H54 (cell line): ENCODE data around the gene GABRA4.

Source experiments
- DNase-seq: peaks from one replicate; pipeline ENCODE4 v3.0.0; 2011; ENCODE audit warnings: low spot score, mixed read lengths; ENCODE audit not compliant: insufficient read length
- FAIRE-seq: peaks from 3 replicates; lab custom pipeline; 2011; peaks lifted over from hg19 to GRCh38; lab: Jason Lieb, UNC
- POLR2A ChIP-seq: IDR thresholded peaks from 2 replicates; pipeline ENCODE4 v1.6.1; 2011; ENCODE audit warnings: low read depth, mild to moderate bottlenecking, low read length

Gene GABRA4

DNA sequence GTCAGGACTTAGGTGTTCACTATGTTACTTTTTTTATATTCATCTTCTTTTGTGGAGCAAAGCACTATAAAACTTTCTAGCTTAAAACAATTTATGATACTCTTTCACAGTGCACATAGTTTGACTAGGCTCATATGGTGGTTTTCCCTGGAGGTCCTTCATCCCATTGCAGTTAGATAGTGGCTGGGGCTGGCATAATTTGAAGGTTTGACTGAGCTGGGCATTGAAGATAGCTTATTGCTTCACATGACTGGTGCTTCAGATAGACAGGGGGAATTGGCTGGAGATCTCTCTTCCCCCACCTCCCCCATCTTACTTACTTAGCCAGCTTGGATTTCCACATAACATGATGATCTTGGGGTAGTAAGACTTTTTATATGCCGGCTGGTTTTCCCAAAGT is 7.0 kb upstream of the GABRA4 start:
- no peak for TF ChIP-seq POLR2A
- no peak for FAIRE-seq
- no peak for DNase-seq

DNA sequence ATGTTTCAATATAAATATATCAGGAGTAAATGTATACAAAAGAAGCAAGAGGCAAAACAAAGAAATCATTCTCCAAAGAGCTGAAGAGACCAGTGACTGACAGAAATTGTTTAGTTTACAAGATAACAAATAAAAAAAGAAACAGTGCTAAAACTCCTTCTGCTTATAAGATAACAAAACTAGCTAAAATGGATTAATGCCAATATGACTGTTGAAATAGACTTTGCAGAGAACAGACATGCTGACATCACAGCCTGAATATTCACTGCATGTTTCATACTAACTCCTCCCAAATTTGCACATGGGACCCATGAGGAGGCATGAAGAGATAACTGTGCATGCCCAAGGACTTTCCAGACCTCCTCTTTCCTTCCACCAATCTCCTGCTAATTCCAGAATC is 6.2 kb upstream of the GABRA4 start:
- no peak for TF ChIP-seq POLR2A
- FAIRE-seq (no peak), DNase-seq (no peak)

DNA sequence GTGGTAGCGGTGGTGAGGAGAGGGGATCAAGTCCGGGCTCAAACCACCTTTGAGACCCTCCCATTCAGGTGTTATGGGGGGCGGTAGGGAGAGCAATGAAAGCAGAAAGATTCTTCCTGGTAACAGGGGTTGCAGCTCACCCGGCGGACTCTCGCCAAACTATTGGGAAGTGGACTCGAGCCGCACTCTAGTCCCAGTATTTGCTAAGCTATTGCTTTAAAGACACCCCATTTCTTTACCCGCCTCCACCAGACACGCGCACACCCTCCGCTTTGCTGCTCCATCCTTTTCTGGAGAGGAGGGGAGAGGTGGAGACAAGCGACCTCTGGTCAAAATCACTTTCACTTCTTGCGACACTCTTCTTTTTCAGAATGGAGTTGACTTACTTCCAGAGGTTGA is 625 bp upstream of the GABRA4 start:
- DNase-seq (no peak), FAIRE-seq (no peak)

DNA sequence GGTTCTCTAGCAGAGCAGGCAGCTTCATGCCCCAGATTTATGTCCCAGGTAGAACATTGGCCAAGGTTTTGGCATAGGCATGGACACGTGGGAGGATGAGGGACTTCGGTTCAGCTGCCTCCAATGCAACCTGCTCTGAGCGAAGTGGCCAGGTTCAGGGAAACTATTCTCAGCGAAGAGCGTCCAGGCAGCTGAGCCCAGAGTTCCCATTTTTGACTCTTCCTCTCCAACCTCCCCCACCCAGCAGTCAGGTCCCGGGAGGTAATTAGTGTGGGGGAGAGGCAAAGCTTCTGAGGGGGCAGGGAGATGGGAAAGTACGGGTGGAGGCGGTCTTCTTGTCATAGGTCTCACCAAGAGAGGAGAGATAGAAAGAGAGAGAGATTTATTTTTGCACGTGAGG is 1.0 kb downstream of the GABRA4 start:
- no peak for TF ChIP-seq POLR2A
- no peak for FAIRE-seq

More for the DNA sequence above, 625 bp upstream of the GABRA4 start:
- no peak for TF ChIP-seq POLR2A

DNA sequence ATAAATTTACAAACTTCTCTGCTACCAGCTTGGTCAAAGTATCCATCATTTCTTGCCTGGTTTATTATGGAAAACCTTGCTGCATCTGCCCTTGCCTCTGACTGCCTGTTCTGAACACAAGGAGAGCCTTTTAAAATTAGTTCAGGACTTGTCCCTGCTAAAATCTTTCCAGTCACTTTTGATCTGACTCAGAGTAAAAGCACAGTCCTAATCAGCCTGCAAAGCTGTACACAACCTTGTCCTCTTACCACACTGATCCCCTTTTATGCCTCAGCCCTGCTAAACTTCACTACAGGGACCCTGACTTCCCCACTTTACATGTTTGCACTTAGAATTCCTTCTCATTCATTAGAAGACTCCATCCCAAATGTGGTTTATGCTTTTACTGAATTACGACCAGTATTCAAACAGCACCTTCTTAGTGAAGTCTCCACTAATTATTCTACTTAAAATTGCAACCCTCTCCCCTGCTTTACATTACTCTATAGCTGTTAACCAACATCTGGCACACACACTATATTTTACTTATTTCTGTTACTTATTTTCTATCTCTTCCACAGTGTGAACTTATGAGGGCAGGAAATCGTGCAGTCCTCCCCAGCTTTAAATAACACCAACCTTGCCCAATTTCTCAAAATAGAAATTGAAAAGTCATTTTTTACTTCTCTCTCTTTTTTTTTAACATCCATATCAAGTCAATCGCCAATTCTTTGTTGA is 6.3 kb downstream of the GABRA4 start:
- TF ChIP-seq POLR2A: no peak
- DNase-seq: no peak
- no peak for FAIRE-seq

More for the DNA sequence above, 1.0 kb downstream of the GABRA4 start:
- no peak for DNase-seq

DNA sequence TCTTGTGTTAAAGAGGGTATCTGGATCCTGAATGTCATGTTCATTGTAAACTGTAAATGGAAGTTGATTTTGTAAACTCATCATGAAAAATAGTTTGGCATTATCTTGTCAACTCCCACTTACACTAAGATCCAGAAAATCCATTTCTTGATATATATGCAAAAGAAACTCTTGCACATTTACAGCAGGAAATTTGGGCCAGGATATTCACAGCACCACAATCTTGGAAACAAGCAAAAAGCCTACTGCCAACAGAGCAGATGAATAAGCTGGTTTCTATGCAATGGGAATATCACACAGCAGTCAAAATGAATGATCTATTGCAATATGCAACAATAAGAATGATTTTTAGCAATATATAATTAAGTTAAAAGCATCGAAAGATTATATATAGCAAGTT is 8.6 kb downstream of the GABRA4 start:
- no peak for TF ChIP-seq POLR2A
- FAIRE-seq (no peak), DNase-seq (no peak)

DNA sequence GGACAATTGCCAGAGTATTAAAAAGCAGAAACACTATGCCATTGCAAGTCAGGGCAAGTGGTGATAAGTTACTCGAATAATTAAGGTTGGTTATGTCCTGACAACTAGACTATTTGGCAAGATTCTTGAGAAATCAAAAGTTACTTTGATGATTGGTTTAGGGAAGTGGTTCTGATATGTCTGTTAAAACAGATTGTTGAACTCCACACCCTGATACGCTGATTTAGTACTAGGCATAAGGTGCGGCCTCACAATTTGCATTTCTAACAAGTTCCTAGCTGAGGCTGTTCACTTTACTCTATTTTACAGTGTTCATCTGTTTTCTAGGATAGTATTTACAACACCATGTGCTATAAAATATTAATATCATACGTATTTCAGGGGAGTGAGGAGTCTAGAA is 12.5 kb downstream of the GABRA4 start:
- FAIRE-seq: no peak
- no peak for TF ChIP-seq POLR2A
- DNase-seq: no peak

DNA sequence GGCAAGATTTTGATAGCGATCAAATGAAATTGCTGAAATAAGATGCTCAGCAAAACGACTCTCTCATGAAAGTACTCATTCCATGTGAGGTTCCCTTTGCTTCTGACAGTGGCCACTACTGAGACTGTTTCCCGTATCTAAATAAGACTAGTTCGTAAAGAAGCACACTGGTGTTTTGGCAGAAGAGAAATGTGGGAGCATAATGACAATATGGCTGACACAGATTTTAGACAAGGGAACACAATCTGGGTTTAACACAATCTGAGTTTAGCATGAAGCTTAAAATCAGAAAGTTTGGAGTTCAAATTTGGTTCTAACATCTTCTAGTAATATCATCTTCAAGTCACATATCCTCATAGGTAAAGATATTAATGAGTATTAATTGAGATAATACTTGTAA is 13.7 kb downstream of the GABRA4 start:
- no peak for TF ChIP-seq POLR2A
- no peak for DNase-seq
- no peak for FAIRE-seq

DNA sequence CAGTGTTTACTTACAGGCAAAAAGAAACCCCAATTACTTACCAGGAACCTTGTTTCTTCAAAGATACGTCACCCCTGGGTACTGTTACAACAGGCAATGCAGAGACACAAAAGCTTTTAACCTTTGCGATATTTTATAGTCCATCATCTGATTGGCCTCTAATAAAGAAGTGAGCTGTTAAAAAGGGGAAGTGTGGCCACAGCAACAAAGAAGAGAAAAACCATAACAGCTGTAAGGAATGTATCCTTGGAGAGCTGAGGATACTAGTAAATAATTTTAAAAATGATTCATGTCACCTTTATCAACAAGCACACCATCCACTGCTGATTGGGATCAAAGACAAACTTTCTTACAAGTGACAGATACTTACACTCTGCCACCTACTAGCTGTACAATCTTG is 14.1 kb downstream of the GABRA4 start:
- FAIRE-seq (no peak), DNase-seq (no peak)
- no peak for TF ChIP-seq POLR2A

DNA sequence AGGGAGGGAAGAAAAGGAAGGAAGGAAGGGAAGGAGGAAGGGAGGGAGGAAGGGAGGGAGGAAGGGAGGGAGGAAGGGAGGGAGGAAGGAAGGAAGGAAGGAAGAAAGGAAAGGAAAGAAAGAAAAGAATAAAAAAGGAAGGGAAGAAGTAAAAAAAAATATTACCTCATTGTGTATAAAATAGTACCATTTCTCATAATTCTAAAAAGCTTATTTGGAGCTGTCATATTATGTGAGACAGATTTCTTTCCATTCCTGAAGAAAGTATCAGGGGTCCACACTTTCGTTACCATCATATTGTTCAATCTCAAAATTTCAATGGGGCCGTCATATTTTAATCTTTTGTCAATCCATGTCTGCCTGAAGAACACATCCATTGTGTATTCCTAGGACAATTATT is 16.1 kb downstream of the GABRA4 start:
- TF ChIP-seq POLR2A: no peak
- DNase-seq (no peak), FAIRE-seq (no peak)

DNA sequence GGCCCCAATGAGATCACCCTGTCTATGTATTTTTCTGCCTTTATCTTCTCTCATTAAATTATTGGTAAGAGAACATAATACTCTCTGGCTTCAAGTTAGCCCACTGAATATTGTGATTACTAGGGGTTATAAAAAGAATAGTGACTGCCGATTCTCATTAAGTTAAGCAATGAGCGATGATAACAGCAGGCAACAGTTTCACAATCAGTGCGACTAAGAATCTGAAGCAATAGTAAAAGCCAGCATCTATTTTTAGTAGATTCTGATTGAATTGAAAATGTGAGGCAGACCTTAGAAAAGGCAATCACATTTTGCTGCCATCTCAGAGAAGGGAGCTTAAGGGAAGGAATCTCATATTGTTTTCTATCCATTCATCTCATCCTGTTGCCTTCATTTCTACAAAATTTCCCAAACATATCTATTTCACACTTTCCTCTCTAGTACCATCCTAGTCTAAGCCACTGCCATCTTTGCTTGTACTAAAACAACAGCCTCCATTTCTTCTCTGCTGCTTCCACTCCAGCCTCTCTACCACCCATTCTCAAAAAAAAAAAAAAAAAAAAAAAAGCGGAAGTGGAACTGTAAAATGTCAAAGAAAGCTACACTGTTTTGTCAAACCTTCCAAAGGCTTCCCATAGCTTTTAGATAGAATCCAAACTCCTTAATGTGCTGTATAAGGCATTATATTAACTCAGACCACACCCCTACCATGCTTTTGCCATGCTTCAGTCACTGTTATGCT is 17.4 kb downstream of the GABRA4 start:
- FAIRE-seq: no peak
- no peak for DNase-seq
- TF ChIP-seq POLR2A: no peak

DNA sequence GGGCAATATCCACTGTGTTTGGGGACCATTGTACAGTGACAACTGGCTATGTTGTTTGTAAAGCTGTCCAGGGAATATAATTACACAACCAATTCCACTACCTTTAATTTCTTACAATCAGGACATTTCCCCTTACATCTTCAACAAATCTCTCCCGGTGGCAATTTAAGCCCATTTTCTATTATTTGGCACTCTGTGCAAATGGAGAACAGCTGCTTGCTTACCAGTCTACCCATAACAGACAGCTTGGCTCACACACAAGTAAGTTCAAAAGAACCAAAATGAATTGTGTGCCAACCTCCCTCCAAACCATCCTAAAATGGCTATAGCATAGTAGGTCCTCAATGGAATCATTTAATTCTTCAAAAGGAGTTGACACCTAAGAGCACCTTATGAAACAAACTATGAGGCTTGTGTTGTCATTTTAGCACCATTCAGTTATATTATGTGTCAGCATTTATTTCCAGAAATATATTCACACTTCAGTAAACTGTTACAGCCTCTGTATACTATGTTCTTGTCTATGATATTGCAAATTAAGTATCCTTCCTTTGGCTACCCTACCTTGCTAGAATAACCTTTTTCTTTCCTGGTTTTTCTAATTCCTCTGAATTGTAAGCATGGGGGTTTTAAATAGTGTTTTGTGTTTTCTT is 18.4 kb downstream of the GABRA4 start:
- no peak for DNase-seq
- no peak for FAIRE-seq
- TF ChIP-seq POLR2A: no peak

DNA sequence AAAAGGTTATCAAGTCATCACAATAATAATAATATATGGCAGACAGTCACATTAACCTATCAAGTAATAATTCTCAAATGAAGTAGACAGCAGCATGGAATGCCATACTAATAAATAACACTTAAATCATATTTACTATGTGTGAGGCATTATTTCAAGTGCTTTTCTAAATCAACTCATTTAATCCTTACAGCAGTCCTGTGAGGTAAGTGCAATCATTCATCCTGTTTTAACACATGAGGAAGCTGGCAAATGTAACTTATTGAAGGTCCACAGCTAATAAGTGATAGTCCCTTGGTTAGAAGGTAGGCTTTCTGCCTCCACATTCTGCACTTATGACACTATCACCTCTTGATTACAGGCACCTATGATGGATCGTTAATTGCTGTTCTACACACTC is 24.5 kb downstream of the GABRA4 start:
- TF ChIP-seq POLR2A: no peak
- FAIRE-seq (no peak), DNase-seq (no peak)

DNA sequence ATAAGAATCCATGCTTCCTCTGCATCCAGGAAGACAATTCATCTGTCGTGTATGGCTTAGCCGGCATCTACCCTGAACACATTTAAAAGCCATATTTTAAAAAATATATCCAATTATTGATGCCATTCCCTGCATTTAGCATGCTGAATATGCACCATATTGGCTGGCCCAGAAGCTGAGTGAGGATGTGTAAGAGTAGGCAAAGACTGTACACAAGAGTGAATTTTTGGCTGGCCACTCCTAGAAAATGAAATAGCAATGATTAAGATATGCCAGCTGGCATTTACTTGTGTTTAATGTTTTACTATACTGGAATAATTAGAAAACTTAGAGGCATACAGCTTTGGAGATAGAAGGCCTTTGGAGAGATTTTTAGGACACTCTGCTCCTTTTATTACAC is 25.8 kb downstream of the GABRA4 start:
- DNase-seq (no peak), FAIRE-seq (no peak)

More for the DNA sequence above, 25.8 kb downstream of the GABRA4 start:
- TF ChIP-seq POLR2A: no peak
